GM23248 (cell line): ENCODE measurements around the gene GKAP1.
"Not testable (repeated sequence)": the region's sequence is repeated elsewhere in the genome, so short reads cannot be mapped to it uniquely, and the experiment has no call there.

Experiments used
- EZH2 ChIP-seq: fragments of 200-600 bp; sonication (generic); IDR thresholded peaks from 2 replicates; pipeline ENCODE4 v1.6.1; 2018; ENCODE audit warnings: antibody characterized with exemption, mild to moderate bottlenecking; ENCODE audit not compliant: insufficient read depth, poor library complexity, severe bottlenecking
- EZH2phosphoT487 ChIP-seq: fragments of 200-600 bp; sonication (generic); IDR thresholded peaks from 2 replicates; pipeline ENCODE4 v1.6.1; 2018; ENCODE audit warnings: antibody characterized with exemption, moderate library complexity, mild to moderate bottlenecking, low read depth; ENCODE audit not compliant: insufficient read depth

- not testable (repeated sequence) for TF ChIP-seq EZH2phosphoT487, EZH2
These were observed 13.6 kb downstream of the GKAP1 start for GRCh38 chr9:83803941-83804340.
